Kasumi-1 (cell line): Measurements from ENCODE around the gene SCAANT1.

Experiments used
- DNase-seq, 2 experiments: peaks; one replicate each; lab custom pipeline; 2025; lab: John Stamatoyannopoulos, UW

SCAANT1 gene

GRCh38 chr3:63900459-63900858 lies 11.7 kb downstream of the SCAANT1 start:
- DNase-seq, result peak; percentile 15 to 41

- no peak for DNase-seq
Observed at GRCh38 chr3:63900010-63900409, 12.2 kb downstream of the SCAANT1 start.

DNA sequence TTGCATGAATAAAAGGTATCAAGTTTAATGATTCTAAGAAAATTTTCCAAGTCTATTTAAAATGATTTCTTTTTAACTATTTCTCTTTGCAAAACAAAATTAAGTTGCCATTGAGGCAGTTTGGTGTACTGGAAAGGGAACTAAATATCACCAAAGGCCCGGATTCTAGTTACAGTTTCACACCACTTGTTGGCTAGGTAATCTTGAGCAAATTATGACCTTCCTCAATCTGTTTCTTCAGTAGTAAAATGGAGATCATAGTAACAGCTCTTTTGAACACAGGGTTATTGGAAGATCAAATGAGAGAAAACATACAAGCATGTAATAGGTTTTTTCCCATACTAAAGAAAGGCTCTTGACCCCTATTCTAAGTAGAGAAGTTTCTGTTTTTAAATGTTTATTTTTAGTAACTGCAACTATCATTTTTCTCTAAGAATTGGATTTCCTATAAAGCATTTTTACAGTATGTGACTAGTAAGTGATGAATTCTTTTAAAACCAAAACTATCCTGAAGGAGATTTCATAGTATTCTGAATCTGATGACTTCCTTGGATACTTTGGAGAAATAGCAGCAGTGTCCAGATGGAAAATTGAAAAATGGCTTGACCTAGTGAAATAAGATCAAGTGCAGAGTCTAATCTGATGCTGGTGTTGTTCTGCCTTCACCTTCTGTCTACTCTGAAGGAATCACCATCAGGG lies 15.7 kb downstream of the SCAANT1 start:
- no peak for DNase-seq

DNA sequence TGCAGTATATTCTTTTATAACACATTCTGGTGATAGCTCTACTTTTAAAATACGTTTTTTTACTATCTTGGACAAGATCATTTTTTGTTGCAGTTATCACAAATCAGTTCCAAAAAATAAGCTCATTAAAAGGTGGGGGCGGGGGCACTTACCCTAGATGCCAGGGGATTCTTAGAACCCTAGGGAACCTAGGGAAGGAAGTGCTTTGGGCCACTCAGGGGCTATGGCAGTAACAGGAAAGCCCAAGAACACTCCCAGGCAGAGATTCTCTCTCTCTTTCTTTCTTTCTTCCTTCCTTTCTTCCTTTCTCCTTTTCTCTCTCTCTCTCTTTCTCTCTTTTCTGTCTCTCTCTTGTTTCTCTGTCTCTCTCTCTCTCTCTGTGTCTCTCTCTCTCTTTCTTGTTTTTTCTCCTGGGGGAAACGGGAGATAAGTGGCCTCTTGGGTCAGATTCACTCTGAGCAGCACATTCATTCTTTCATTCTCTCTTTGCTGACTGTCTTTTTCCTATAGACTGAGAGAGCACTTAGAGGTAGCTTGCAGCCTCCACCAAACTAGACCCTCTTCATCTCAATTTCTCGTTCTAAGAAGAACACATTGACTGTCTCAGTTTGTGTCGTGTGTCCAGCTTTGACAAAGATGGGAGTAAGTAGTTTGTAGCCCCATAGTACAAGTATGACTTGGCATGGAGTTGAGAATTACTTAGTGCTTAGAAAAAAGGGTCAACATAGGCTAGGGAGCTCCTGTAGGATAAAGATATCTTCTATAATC lies 16.6 kb downstream of the SCAANT1 start:
- no peak for DNase-seq

DNA sequence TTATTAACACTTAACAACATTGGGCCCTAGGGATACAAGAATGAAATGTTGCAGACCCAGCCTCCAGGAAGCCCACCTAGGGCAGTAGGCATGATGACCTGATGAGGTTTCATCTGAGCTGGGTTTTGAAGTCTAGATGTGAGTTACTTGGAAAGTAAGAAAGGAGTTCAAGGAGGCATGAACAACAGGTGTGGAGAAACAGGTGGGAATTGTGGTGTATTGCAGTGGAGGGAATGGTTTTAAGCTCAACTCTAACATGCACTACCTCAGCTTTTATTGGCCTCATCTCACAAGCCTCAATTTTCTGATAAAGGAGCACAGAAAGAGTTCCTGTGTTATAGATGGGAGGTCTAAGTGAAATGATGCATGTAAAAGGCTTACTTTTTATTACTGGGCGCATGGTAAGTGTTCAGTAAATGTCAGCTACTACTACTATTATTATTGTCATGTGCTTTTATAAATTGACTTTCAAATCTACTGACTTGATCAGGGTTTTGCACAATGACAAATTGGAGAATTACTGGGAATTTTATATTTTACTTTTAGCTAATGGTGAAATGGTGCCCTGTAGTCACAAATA lies 19.3 kb downstream of the SCAANT1 start:
- no peak for DNase-seq

GRCh38 chr3:63891518-63891917 lies 20.7 kb downstream of the SCAANT1 start:
- DNase-seq, result no peak

GRCh38 chr3:63886858-63887257 lies 25.3 kb downstream of the SCAANT1 start:
- no peak for DNase-seq

DNA sequence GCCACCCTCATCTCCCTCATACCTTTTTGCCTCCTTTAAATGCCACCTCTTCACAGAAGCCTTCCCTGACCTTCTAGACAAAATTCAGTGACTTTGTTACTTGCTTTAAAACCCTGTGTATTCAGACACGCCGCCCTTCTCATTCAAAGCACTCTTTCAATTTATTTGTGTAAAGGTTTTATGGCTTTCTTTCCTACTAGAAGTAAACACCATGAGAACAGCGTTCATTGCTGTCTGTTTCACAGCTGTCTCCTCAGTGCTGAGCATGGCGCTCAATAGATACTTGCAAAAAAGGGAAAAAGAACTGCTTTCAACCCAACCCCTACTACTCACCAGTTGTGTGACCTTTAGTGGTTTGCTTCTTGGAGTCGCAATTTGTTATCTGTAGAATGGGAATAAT lies 31.5 kb downstream of the SCAANT1 start:
- DNase-seq, result no peak

GRCh38 chr3:63878394-63879060 lies 33.7 kb downstream of the SCAANT1 start:
- no peak for DNase-seq

DNA sequence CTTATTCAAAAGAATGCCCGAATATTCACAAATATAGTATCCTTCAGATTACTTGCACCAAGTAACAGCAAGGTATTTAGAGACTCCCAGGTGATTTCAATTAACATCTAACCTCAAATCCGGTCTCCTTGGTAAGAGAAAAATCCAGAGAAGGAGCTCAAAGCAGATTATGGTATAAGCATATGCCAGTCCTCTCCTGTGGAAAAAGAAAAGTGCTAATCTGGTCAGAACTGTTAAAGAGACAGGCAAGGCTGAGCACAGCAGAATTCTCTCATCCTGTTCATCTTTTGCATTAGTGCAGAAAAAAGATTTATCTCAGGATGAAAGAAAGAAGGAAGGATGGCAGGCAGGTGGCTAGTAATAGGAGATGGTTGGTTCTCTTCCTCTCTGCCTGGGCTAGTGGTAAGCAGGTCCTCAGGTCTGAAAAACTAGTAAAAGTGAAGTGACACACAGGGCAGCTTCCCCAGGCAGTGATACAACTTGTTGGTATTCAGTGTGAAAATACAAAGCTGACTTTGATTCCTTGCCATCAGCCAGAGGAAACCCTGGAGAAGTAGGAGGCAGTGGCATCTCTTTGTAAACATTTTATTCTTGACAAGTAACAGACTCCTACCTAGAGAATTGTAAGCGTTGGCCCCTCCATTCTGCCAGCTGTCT lies 34.3 kb downstream of the SCAANT1 start:
- no peak for DNase-seq

DNA sequence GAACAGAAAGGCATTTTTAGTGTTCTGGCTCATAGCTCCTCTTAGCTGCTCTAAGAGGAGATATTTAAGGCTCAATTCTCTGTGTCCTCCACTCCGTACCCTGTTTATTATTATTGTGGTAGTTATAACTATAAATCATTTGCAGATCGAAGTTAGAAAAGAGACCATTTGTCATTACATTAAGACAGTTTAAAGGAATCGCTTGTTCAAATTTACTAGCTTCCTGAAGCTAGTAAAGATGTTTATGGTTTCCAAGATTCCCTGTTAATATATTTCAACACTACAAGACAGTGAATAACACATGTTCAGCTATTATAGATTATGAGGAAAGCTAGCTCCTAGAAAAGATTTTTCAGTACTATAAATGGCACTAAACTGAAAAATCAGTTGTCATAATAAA lies 35.9 kb downstream of the SCAANT1 start:
- no peak for DNase-seq

DNA sequence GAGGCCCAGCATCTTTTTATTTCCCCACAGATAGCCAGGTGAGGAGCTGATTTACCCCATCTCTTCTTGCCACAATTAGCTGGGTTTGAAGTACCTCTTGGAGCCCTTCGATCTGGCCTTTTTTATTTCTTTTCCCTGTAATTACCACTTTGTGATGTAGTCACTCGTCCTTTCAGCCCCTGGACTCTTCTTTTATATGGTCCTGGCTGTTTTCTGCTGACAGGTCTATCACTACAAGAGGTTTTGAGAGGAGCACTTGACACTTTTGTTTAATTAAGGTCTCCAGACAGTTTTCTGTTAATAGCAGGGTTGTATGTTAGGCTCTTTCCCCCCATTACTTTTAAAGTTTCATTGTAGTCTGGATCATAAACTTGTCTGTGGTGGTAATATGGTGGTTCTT lies 36.7 kb downstream of the SCAANT1 start:
- no peak for DNase-seq

GRCh38 chr3:63874769-63875168 lies 37.4 kb downstream of the SCAANT1 start:
- DNase-seq, result no peak

DNA sequence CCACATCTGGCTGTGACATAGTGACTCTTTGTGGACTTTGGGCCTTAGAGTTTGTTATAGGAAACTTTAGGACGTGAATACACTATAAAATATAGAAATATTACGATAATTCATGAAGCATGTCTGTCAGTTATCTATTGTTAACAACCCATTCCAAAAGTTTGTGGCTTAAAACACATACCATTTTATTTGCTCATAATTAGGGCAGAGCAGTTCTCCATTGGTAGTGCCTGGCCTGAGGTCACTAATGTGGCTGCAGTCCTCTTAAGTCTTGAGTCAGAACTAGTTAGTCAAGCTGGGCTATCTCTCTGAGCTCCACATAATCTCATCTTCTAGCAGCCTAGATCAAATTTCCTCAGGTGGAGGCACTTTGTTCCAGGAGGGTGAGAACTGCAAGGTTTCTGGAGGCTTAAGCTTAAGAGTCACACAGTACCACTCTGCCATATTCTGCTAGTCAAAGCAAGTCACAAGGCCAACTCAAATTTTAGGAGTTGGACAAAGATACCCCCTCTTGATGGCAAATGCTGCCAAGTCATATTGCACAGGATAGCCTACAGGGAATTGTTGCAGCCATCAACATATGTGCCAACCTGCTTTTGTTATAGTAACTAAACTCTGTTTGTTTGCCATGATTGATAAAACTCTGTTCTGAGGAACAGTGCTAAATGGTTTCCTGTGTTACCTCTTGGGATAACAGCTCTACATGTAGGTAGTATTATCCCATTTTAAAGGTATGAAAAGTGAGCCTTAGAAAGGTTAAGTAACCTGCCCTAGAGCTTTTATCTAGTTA lies 39.9 kb downstream of the SCAANT1 start:
- no peak for DNase-seq

- no peak for DNase-seq
Observed at GRCh38 chr3:63870615-63871005, 41.6 kb downstream of the SCAANT1 start.

- no peak for DNase-seq
Observed at GRCh38 chr3:63869940-63870614, 42.1 kb downstream of the SCAANT1 start.

GRCh38 chr3:63867225-63867624 lies 45.0 kb downstream of the SCAANT1 start:
- no peak for DNase-seq

- no peak for DNase-seq
Observed at GRCh38 chr3:63864965-63865327, 47.2 kb downstream of the SCAANT1 start.

DNA sequence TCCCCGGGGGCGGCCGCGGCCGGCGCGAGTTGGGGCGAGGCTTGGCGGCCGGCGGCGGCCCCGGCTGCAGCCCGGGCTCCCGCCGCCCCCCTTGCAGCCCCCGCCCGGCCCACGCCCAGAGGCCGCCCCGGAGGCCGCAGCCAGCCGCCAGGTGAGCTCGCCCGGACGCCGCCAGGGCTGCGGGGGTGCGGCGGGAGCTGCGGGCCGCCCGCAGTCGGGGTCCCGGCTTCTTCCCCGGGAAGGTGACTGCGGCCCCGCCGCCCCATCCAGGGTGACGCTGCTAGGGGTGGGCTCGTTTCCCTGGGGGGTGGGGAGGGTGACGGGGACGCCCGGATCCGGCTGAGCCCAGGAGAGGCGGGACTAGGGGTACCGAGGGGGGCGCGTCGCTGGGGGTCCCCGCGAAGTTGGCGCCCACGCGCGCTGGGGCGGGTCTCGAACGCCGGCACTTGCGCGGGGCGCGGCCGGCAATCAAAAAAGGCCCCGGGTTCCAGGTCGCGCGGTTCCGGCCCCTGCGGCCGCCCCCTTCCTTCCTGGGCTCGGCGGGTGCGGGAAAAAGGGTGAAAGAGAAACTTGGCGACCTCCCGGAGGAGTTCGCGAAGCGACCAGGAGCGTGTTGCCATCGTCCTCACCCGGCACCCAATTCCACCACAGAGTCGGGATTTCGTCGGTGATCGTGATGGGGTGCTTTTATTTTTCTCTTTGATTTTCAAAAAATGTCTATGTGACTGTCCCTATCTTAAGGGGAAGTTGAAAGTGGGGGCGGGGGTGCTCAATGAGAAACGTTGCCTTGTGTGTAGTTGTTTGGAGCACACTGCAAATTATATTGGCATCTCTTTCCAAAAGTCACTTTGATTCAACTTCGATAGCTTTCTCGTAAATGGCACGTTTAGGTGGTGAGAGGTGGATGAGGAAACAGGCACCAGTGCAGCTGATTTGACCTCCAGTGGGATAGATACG lies 47.9 kb downstream of the SCAANT1 start:
- DNase-seq, result peak; percentile 71 to 77
